SK-N-MC (cell line): ENCODE results near the gene F12.

Experiments
- EZH2 ChIP-seq: fragments of 200-600 bp; sonication (generic); IDR thresholded peaks from one replicate; pipeline ENCODE4 v1.6.1; 2017; ENCODE audit warnings: antibody characterized with exemption
- POLR2AphosphoS5 ChIP-seq: IDR thresholded peaks from 2 replicates; pipeline ENCODE4 v1.6.1; 2012; ENCODE audit warnings: mild to moderate bottlenecking, low read depth, low read length, borderline replicate concordance

GRCh38 chr5:177426566-177427210 is 17.3 kb upstream of the F12 start, which contains the start of gene GRK6:
- TF ChIP-seq POLR2AphosphoS5 (no peak), EZH2 (no peak)
